ENCODE measurements around the gene ASMTL. TPM values are rescaled to one million over a fixed set of nuclear protein-coding genes. Genes with fewer than 3 reads are reported as not detected.
"Not testable (repeated sequence)": the region's sequence is repeated elsewhere in the genome, so short reads cannot be mapped to it uniquely, and the experiment has no call there.

ASMTL gene
- total RNA-seq, 1 experiment from 2014 or later: 26.4 TPM

GRCh38 chrX:1442016-1442665, 10.6 kb downstream of the ASMTL start:
- Histone ChIP-seq H3K27ac (no peak overlapping the region), H3K36me3 (peaks cover 55% of the 10 kb centered on the region), H3K9me3 (replicated peaks) (no peaks in the 10 kb centered on the region), H3K27me3 (no peaks in the 10 kb centered on the region), H3K4me3 (no peak overlapping the region), H3K4me1 (no peaks in the 10 kb centered on the region)
- DNase-seq: no peak

GRCh38 chrX:1440506-1440905, 12.2 kb downstream of the ASMTL start:
- no peak overlapping the region for H3K4me3 ChIP-seq
- DNase-seq: no peak
- H3K4me1 ChIP-seq: no peaks in the 10 kb centered on the region
- H3K27me3 ChIP-seq: no peaks in the 10 kb centered on the region
- H3K36me3 ChIP-seq: peaks cover 64% of the 10 kb centered on the region
- H3K9me3 ChIP-seq (replicated peaks): no peaks in the 10 kb centered on the region
- H3K27ac ChIP-seq: no peak overlapping the region

- Histone ChIP-seq H3K27me3 (no peaks in the 10 kb centered on the region), H3K27ac (no peak overlapping the region), H3K4me3 (no peak overlapping the region), H3K4me1 (no peaks in the 10 kb centered on the region), H3K9me3 (replicated peaks) (no peaks in the 10 kb centered on the region), H3K36me3 (peaks cover 52% of the 10 kb centered on the region)
- DNase-seq: no peak
These were observed 17.3 kb downstream of the ASMTL start for GRCh38 chrX:1435241-1435895.

- H3K9me3 ChIP-seq (replicated peaks): no peaks in the 10 kb centered on the region
- H3K4me1 ChIP-seq: no peaks in the 10 kb centered on the region
- no peaks in the 10 kb centered on the region for H3K27me3 ChIP-seq
- DNase-seq: no peak
- H3K36me3 ChIP-seq: peaks cover 54% of the 10 kb centered on the region
- no peak overlapping the region for H3K4me3 ChIP-seq
- no peak overlapping the region for H3K27ac ChIP-seq
These were observed 17.9 kb downstream of the ASMTL start for GRCh38 chrX:1434871-1435240.

- Histone ChIP-seq H3K27ac (no peak overlapping the region), H3K9me3 (replicated peaks) (no peaks in the 10 kb centered on the region), H3K36me3 (peaks cover 48% of the 10 kb centered on the region), H3K4me1 (no peaks in the 10 kb centered on the region), H3K4me3 (no peak overlapping the region), H3K27me3 (no peaks in the 10 kb centered on the region)
- no peak for DNase-seq
These were observed 18.9 kb downstream of the ASMTL start for GRCh38 chrX:1433646-1434357.

- Histone ChIP-seq H3K27ac (no peak overlapping the region), H3K27me3 (no peaks in the 10 kb centered on the region), H3K4me1 (no peaks in the 10 kb centered on the region), H3K36me3 (peaks cover 43% of the 10 kb centered on the region), H3K4me3 (no peak overlapping the region), H3K9me3 (replicated peaks) (no peaks in the 10 kb centered on the region)
- DNase-seq: no peak
These were observed 22.3 kb downstream of the ASMTL start for GRCh38 chrX:1430451-1430850.

GRCh38 chrX:1427756-1428155, 25.0 kb downstream of the ASMTL start:
- Histone ChIP-seq H3K27me3 (no peaks in the 10 kb centered on the region), H3K4me1 (no peaks in the 10 kb centered on the region), H3K27ac (no peak overlapping the region), H3K36me3 (peaks cover 53% of the 10 kb centered on the region), H3K4me3 (no peak overlapping the region), H3K9me3 (replicated peaks) (0 out of 2 replicates have a peak, but pooled peaks cover 5% of the 10 kb centered on the region)
- DNase-seq: no peak

GRCh38 chrX:1426321-1426720, 26.4 kb downstream of the ASMTL start:
- not testable (repeated sequence) for H3K4me3 ChIP-seq, H3K27me3 ChIP-seq, H3K27ac ChIP-seq, DNase-seq, H3K4me1 ChIP-seq
- Histone ChIP-seq H3K9me3 (replicated peaks) (peaks cover 12% of the 10 kb centered on the region), H3K36me3 (peaks cover 60% of the 10 kb centered on the region)

- peaks cover 69% of the 10 kb centered on the region for H3K36me3 ChIP-seq
- peaks cover 12% of the 10 kb centered on the region for H3K9me3 ChIP-seq (replicated peaks)
- no peak overlapping the region for H3K4me3 ChIP-seq
- no peaks in the 10 kb centered on the region for H3K27me3 ChIP-seq
- H3K27ac ChIP-seq: no peak overlapping the region
- H3K4me1 ChIP-seq: no peaks in the 10 kb centered on the region
- DNase-seq: no peak
These were observed 27.3 kb downstream of the ASMTL start for GRCh38 chrX:1425381-1425780.

GRCh38 chrX:1424147-1424851, 28.4 kb downstream of the ASMTL start:
- H3K27ac ChIP-seq: no peak overlapping the region
- H3K36me3 ChIP-seq: peaks cover 64% of the 10 kb centered on the region
- no peak overlapping the region for H3K4me3 ChIP-seq
- H3K27me3 ChIP-seq: no peaks in the 10 kb centered on the region
- no peak for DNase-seq
- H3K9me3 ChIP-seq (replicated peaks): peaks cover 12% of the 10 kb centered on the region
- no peaks in the 10 kb centered on the region for H3K4me1 ChIP-seq

GRCh38 chrX:1423215-1423614, 29.5 kb downstream of the ASMTL start:
- DNase-seq: no peak
- H3K4me3 ChIP-seq: no peak overlapping the region
- H3K4me1 ChIP-seq: no peaks in the 10 kb centered on the region
- H3K9me3 ChIP-seq (replicated peaks): peaks cover 12% of the 10 kb centered on the region
- no peak overlapping the region for H3K27ac ChIP-seq
- H3K27me3 ChIP-seq: no peaks in the 10 kb centered on the region
- H3K36me3 ChIP-seq: peaks cover 69% of the 10 kb centered on the region

GRCh38 chrX:1422135-1422465, 30.6 kb downstream of the ASMTL start:
- Histone ChIP-seq H3K27me3 (no peaks in the 10 kb centered on the region), H3K4me3 (no peak overlapping the region), H3K4me1 (no peaks in the 10 kb centered on the region), H3K27ac (no peak overlapping the region), H3K9me3 (replicated peaks) (peaks cover 12% of the 10 kb centered on the region), H3K36me3 (peaks cover 66% of the 10 kb centered on the region)
- DNase-seq: no peak

- DNase-seq: peak in 1 of 2 experiments; percentile 48
- Histone ChIP-seq H3K36me3 (peaks cover 66% of the 10 kb centered on the region), H3K27me3 (no peaks in the 10 kb centered on the region), H3K9me3 (replicated peaks) (peaks cover 12% of the 10 kb centered on the region), H3K27ac (no peak overlapping the region), H3K4me3 (no peak overlapping the region), H3K4me1 (no peaks in the 10 kb centered on the region)
These were observed 31.1 kb downstream of the ASMTL start for GRCh38 chrX:1421433-1422134.

GRCh38 chrX:1420371-1420770, 32.3 kb downstream of the ASMTL start:
- H3K9me3 ChIP-seq (replicated peaks): peaks cover 12% of the 10 kb centered on the region
- DNase-seq: no peak
- no peak overlapping the region for H3K4me3 ChIP-seq
- H3K36me3 ChIP-seq: peaks cover 62% of the 10 kb centered on the region
- no peaks in the 10 kb centered on the region for H3K4me1 ChIP-seq
- no peaks in the 10 kb centered on the region for H3K27me3 ChIP-seq
- no peak overlapping the region for H3K27ac ChIP-seq
